WERI-Rb-1 (cell line): ENCODE data around the gene CHD6.
A peak's percentile ranks its signal among the peaks of the same experiment; 100 is the strongest.

Experiments
- DNase-seq: peaks from one replicate; pipeline ENCODE4 v3.0.0-alpha.2; 2020
- H3K27ac ChIP-seq: fragments of 250-450 bp; sonication (Bioruptor Pico); 2 replicates; pipeline ENCODE4 v1.5.1; 2020; ENCODE audit warnings: mild to moderate bottlenecking, moderate library complexity
- H3K27me3 ChIP-seq: fragments of 250-450 bp; sonication (Bioruptor Pico); 2 replicates; pipeline ENCODE4 v1.5.1; 2021; ENCODE audit warnings: mild to moderate bottlenecking, low read depth, moderate library complexity; ENCODE audit not compliant: insufficient read depth, severe bottlenecking
- H3K36me3 ChIP-seq: fragments of 250-450 bp; sonication (Bioruptor Pico); 2 replicates; pipeline ENCODE4 v1.5.1; 2020; ENCODE audit warnings: mild to moderate bottlenecking, moderate library complexity
- H3K4me3 ChIP-seq: 2 replicates; pipeline ENCODE4 v1.5.1; 2011; ENCODE audit warnings: low read depth, mild to moderate bottlenecking, control low read depth, low read length
- H3K9me3 ChIP-seq: fragments of 250-450 bp; sonication (Bioruptor Pico); 2 replicates; pipeline ENCODE4 v1.5.1; 2021; ENCODE audit warnings: mild to moderate bottlenecking, moderate library complexity; ENCODE audit not compliant: severe bottlenecking
- TF ChIP-seq, protein P1 (sequence below): IDR thresholded peaks from 2 replicates; pipeline ENCODE4 v1.5.1; 2011; ENCODE audit warnings: low read depth, mild to moderate bottlenecking, control low read depth, inconsistent platforms, low read length

CHD6 gene, protein sequence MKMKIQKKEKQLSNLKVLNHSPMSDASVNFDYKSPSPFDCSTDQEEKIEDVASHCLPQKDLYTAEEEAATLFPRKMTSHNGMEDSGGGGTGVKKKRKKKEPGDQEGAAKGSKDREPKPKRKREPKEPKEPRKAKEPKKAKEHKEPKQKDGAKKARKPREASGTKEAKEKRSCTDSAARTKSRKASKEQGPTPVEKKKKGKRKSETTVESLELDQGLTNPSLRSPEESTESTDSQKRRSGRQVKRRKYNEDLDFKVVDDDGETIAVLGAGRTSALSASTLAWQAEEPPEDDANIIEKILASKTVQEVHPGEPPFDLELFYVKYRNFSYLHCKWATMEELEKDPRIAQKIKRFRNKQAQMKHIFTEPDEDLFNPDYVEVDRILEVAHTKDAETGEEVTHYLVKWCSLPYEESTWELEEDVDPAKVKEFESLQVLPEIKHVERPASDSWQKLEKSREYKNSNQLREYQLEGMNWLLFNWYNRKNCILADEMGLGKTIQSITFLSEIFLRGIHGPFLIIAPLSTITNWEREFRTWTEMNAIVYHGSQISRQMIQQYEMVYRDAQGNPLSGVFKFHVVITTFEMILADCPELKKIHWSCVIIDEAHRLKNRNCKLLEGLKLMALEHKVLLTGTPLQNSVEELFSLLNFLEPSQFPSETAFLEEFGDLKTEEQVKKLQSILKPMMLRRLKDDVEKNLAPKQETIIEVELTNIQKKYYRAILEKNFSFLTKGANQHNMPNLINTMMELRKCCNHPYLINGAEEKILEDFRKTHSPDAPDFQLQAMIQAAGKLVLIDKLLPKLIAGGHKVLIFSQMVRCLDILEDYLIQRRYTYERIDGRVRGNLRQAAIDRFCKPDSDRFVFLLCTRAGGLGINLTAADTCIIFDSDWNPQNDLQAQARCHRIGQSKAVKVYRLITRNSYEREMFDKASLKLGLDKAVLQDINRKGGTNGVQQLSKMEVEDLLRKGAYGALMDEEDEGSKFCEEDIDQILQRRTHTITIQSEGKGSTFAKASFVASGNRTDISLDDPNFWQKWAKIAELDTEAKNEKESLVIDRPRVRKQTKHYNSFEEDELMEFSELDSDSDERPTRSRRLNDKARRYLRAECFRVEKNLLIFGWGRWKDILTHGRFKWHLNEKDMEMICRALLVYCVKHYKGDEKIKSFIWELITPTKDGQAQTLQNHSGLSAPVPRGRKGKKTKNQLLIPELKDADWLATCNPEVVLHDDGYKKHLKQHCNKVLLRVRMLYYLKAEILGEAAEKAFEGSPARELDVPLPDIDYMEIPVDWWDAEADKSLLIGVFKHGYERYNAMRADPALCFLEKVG (N-terminal part only)

DNA sequence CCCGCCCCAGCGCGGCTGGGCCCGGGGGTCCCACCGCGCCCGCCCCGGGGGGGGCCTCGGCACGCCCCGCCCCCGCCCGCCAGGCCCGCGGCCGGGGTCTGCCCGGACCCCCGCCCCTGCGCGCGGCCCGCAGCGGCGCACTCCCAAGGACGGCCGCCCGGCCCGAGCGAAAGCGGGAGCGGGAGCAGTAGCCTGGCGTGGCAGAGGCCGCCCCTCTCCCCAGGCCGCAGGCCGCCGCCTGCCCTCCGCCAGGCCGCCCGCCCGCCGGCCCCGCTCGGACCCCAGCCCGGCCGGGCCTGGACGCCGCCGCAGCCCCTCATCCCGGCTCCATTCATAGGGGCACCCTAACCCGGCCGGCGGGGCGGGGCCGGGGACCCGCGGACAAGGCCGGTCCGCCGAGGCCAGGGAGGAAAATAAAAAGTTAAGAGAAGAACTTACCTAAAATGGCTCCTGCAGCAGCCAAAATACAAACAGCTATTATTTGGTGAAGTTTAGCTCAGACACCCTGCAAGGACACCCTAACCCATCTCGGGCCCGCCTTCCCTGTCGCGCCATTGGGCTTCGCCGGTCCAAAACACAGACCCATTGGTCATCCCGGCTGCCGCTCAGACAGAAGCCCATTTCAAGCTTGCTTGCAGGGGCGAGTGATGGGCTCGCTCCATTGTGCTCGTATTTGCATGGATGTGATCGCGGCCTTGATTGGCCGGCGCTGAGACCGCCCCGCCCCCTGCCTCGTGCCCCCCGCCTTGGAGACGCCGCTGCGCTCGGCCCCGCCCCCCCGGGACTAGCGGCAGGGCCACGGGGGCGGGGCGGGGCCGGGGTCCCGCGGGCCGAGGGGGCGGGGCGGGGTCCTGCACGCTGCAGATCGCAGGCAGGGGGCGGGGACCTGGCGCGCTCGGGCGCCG is at the start of gene CHD6:
TSS of gene CHD6 (minus strand) at position 476 of the 905 bp plus-strand sequence. CDS start 67,040 bp downstream, outside the sequence.
- no peaks in the 10 kb centered on the region; the same call in 1 of the 2 replicates for H3K36me3 ChIP-seq
- TF ChIP-seq, protein P1, sequence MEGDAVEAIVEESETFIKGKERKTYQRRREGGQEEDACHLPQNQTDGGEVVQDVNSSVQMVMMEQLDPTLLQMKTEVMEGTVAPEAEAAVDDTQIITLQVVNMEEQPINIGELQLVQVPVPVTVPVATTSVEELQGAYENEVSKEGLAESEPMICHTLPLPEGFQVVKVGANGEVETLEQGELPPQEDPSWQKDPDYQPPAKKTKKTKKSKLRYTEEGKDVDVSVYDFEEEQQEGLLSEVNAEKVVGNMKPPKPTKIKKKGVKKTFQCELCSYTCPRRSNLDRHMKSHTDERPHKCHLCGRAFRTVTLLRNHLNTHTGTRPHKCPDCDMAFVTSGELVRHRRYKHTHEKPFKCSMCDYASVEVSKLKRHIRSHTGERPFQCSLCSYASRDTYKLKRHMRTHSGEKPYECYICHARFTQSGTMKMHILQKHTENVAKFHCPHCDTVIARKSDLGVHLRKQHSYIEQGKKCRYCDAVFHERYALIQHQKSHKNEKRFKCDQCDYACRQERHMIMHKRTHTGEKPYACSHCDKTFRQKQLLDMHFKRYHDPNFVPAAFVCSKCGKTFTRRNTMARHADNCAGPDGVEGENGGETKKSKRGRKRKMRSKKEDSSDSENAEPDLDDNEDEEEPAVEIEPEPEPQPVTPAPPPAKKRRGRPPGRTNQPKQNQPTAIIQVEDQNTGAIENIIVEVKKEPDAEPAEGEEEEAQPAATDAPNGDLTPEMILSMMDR: no peak
- H3K4me3 ChIP-seq: peak within 1 kb of the TSS; percentile 85
- H3K27ac ChIP-seq: peak within 1 kb of the TSS; percentile 86
- no peaks in the 10 kb centered on the region for H3K27me3 ChIP-seq
- DNase-seq: peak; percentile 100
- no peaks in the 10 kb centered on the region for H3K9me3 ChIP-seq

DNA sequence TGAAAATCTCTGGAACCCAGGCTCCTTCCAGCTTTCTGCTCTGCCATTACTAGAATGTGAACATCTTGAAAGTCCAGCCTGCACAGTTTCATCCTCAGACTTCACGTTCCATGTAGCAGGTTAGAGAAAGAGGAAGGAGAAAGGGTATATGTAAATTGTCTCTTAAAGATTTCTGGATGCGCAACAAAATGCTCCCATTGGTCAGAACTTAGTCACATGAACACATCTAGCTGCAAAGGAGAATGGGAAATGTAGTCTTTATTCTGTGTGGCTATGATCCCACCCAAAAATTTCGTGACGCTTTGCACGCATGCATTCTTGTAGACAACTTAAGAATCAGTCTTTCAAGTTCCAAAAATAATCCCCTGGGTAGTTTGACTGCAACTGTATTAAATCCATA is 46.4 kb upstream of the CHD6 start:
- Histone ChIP-seq H3K9me3 (no peaks in the 10 kb centered on the region), H3K36me3 (no peaks in the 10 kb centered on the region), H3K4me3 (no peak overlapping the region), H3K27ac (no peak overlapping the region), H3K27me3 (no peaks in the 10 kb centered on the region)
- TF ChIP-seq, protein P1: no peak
- DNase-seq: no peak

DNA sequence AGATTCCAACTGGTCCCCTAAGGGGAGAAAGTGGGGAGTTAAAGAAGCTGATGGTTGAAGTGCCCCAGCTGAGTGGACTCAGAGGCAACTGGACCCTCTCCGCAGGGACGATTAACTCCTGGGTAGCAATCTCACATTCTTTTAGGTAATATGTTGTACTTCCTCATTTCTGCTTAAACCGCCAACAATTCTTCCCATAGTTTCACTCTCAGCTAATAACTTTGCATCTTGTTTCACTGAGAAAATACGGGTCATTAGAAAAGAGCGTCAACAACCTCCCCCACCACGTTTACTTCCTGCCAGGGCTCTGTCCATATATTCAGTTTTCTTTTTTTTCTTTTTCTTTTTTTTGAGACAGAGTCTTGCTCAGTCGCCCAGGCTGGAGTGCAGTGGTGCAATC is 39.5 kb upstream of the CHD6 start:
- no peak for DNase-seq
- Histone ChIP-seq H3K4me3 (no peak overlapping the region), H3K27ac (no peak overlapping the region), H3K9me3 (no peaks in the 10 kb centered on the region), H3K36me3 (no peaks in the 10 kb centered on the region), H3K27me3 (no peaks in the 10 kb centered on the region)
- TF ChIP-seq, protein P1: no peak

GRCh38 chr20:41655962-41656618 is 37.9 kb upstream of the CHD6 start:
- peak; percentile 77 for DNase-seq
- Histone ChIP-seq H3K27ac (peak overlapping the region; percentile 65), H3K9me3 (no peaks in the 10 kb centered on the region), H3K36me3 (no peaks in the 10 kb centered on the region), H3K4me3 (no peak overlapping the region), H3K27me3 (no peaks in the 10 kb centered on the region)
- TF ChIP-seq, protein P1: no peak
